HG03025 (cell line): Measurements from ENCODE around the gene RNF13.
"Not testable (repeated sequence)": the region's sequence is repeated elsewhere in the genome, so short reads cannot be mapped to it uniquely, and the experiment has no call there.

Experiments
- ATAC-seq: cut with Tn5 transposase; IDR thresholded peaks from one replicate; pipeline ENCODE4 v1.9.1; 2021; ENCODE audit warnings: mild to moderate bottlenecking, moderate library complexity; ENCODE audit not compliant: unreplicated experiment, low FRiP score

The RNF13 gene

GRCh38 chr3:149796026-149796425, 17.0 kb upstream of the RNF13 start:
- ATAC-seq = no peak

- ATAC-seq = no peak
These were observed 12.3 kb upstream of the RNF13 start for GRCh38 chr3:149800693-149801092.

GRCh38 chr3:149801195-149801594, 11.8 kb upstream of the RNF13 start:
- no peak for ATAC-seq

- no peak for ATAC-seq
These were observed 11.4 kb upstream of the RNF13 start for GRCh38 chr3:149801639-149802038.

- no peak for ATAC-seq
These were observed 6.7 kb upstream of the RNF13 start for GRCh38 chr3:149806171-149806778.

- no peak for ATAC-seq
These were observed 4.7 kb upstream of the RNF13 start for GRCh38 chr3:149808209-149808829.

- no peak for ATAC-seq
These were observed 3.3 kb upstream of the RNF13 start for GRCh38 chr3:149809699-149810098.

- ATAC-seq = no peak
These were observed 2.2 kb upstream of the RNF13 start for GRCh38 chr3:149810846-149811245.

- no peak for ATAC-seq
These were observed 830 bp upstream of the RNF13 start for GRCh38 chr3:149812165-149812605.

- ATAC-seq = peak; percentile 26
These were observed 609 bp downstream of the RNF13 start for GRCh38 chr3:149813367-149814281.

GRCh38 chr3:149815321-149815720, 2.3 kb downstream of the RNF13 start:
- ATAC-seq = no peak

GRCh38 chr3:149815728-149816127, 2.7 kb downstream of the RNF13 start:
- no peak for ATAC-seq

- ATAC-seq = no peak
These were observed 3.3 kb downstream of the RNF13 start for GRCh38 chr3:149816311-149816710.

- ATAC-seq = no peak
These were observed 4.0 kb downstream of the RNF13 start for GRCh38 chr3:149816986-149817385.

- no peak for ATAC-seq
These were observed 6.4 kb downstream of the RNF13 start for GRCh38 chr3:149819432-149819831.

- no peak for ATAC-seq
These were observed 7.2 kb downstream of the RNF13 start for GRCh38 chr3:149820183-149820582.

GRCh38 chr3:149826636-149827035, 13.6 kb downstream of the RNF13 start:
- ATAC-seq = no peak

GRCh38 chr3:149828390-149828789, 15.4 kb downstream of the RNF13 start:
- no peak for ATAC-seq

GRCh38 chr3:149829631-149830030, 16.6 kb downstream of the RNF13 start:
- ATAC-seq = not testable (repeated sequence)

- no peak for ATAC-seq
These were observed 17.9 kb downstream of the RNF13 start for GRCh38 chr3:149830902-149831301.

- no peak for ATAC-seq
These were observed 18.3 kb downstream of the RNF13 start for GRCh38 chr3:149831321-149831720.
